ENCODE measurements around the gene VAV1. TPM values are rescaled to one million over a fixed set of nuclear protein-coding genes. Genes with fewer than 3 reads are reported as not detected.

VAV1 gene, protein sequence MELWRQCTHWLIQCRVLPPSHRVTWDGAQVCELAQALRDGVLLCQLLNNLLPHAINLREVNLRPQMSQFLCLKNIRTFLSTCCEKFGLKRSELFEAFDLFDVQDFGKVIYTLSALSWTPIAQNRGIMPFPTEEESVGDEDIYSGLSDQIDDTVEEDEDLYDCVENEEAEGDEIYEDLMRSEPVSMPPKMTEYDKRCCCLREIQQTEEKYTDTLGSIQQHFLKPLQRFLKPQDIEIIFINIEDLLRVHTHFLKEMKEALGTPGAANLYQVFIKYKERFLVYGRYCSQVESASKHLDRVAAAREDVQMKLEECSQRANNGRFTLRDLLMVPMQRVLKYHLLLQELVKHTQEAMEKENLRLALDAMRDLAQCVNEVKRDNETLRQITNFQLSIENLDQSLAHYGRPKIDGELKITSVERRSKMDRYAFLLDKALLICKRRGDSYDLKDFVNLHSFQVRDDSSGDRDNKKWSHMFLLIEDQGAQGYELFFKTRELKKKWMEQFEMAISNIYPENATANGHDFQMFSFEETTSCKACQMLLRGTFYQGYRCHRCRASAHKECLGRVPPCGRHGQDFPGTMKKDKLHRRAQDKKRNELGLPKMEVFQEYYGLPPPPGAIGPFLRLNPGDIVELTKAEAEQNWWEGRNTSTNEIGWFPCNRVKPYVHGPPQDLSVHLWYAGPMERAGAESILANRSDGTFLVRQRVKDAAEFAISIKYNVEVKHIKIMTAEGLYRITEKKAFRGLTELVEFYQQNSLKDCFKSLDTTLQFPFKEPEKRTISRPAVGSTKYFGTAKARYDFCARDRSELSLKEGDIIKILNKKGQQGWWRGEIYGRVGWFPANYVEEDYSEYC
- total RNA-seq: not detected in 2 replicates
- long read RNA-seq: 0 reads

DNA sequence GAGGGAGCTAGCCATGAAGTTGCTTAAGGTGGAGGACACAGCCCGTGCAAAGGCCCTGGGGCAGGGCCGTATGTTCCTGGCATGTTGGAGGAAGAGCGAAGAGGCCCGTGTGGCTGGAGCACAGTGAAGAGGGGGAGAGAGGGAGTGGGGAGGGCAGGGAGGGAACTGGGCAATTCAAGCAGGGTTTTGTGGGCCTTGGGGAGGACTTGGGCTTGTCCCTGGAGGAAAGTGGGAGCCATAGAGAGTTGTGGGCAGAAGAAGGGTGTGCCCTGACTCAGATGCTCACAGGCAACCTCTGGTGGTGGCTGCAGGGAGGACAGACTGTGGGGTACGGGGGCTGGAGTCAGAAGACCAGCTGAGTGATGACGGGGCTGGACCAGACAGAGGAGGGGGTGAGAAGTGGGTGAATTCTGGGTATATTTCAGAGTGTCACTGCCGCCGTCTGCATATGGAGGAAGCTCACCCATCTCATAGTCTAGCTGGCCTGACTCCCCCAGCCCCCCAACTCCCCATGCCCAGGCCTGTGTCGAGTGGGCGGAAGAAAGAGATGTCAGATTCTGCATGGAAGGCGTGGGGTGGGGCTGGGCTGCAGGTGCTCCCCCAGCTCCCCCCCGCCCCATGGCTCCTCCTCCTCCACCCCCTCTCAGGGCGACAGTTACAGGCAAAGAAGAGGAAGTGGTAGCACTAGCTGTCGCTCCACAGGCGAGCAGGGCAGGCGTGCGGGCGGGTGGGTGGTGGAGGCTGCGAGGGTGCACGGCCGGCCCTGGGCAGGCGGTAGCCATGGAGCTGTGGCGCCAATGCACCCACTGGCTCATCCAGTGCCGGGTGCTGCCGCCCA lies at the start of gene VAV1:
TSS of gene VAV1 (plus strand) at position 681 of the 838 bp plus-strand sequence. CDS start at position 781, 100 bp downstream.
- no peak for TF ChIP-seq CTCF (conservative IDR thresholded peaks at IDR 0.05)
- Mint-ChIP-seq H3K4me1 (peaks cover 4% of the 10 kb centered on the region), H3K27ac (ENCODE audit: unreplicated experiment) (peak within 1 kb of the TSS; percentile 62), H3K4me3 (no peak within 1 kb of the TSS), H3K27me3 (ENCODE audit: low read depth) (peaks cover 34% of the 10 kb centered on the region), H3K9me3 (peaks cover 2% of the 10 kb centered on the region), H3K36me3 (ENCODE audit: low read depth) (no peaks in the 10 kb centered on the region)
- DNase-seq (ENCODE audit: low read depth, low spot score): no peak

DNA sequence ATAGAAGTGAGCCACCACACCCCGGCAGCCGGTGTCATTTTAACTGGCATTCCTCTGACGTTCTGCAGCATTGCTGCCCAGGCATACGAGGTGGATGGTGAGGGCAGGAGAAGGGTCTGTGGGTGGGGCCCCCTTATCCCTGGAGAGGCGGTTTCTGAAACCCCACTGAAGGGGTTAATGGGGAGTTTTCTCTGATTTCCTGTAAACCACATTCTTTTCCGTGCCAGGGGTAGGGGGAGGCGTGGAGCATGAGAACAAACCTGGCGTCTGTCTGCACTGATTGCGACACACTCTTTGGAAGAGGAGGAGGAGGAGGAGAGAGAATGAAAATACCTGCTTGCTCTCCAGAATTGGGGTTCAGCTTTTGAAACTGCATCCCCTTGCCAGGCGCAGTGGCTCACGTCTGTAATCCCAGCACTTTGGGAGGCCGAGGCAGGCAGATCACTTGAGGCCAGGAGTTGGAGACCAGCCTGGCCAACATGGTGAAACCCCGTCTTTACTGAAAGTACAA lies 49.3 kb upstream of the VAV1 start:
- H3K27me3 Mint-ChIP-seq (ENCODE audit: low read depth): peaks cover 13% of the 10 kb centered on the region
- H3K4me1 Mint-ChIP-seq: peaks cover 8% of the 10 kb centered on the region
- no peak for DNase-seq (ENCODE audit: low read depth, low spot score)
- H3K4me3 Mint-ChIP-seq: no peak overlapping the region
- no peak for TF ChIP-seq CTCF (conservative IDR thresholded peaks at IDR 0.05)
- no peaks in the 10 kb centered on the region for H3K36me3 Mint-ChIP-seq (ENCODE audit: low read depth)
- no peak overlapping the region for H3K27ac Mint-ChIP-seq (ENCODE audit: unreplicated experiment)
- H3K9me3 Mint-ChIP-seq: no peaks in the 10 kb centered on the region

DNA sequence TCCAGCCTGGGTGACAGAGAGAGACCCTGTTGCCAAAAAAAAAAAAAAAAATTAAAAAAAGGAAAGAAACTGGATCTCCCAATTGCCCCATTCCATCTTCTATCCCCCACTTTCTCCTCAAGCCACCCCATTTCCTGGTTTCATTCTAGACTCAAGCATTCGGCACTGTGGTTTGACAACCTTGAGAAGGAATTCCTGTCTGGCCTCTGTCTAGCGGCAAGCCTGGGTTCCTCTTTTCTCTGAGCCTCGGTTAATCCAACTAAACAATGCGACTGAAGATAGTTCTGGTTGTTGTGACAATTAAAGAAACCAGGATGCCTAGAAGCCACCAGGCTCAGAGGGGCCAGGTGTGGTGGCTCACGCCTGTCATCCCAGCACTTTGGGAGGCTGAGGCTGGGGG lies 48.8 kb upstream of the VAV1 start:
- H3K9me3 Mint-ChIP-seq: no peaks in the 10 kb centered on the region
- DNase-seq (ENCODE audit: low read depth, low spot score): no peak
- no peak overlapping the region for H3K4me3 Mint-ChIP-seq
- peaks cover 13% of the 10 kb centered on the region for H3K27me3 Mint-ChIP-seq (ENCODE audit: low read depth)
- H3K4me1 Mint-ChIP-seq: peaks cover 13% of the 10 kb centered on the region
- H3K36me3 Mint-ChIP-seq (ENCODE audit: low read depth): no peaks in the 10 kb centered on the region
- no peak for TF ChIP-seq CTCF (conservative IDR thresholded peaks at IDR 0.05)
- H3K27ac Mint-ChIP-seq (ENCODE audit: unreplicated experiment): no peak overlapping the region

DNA sequence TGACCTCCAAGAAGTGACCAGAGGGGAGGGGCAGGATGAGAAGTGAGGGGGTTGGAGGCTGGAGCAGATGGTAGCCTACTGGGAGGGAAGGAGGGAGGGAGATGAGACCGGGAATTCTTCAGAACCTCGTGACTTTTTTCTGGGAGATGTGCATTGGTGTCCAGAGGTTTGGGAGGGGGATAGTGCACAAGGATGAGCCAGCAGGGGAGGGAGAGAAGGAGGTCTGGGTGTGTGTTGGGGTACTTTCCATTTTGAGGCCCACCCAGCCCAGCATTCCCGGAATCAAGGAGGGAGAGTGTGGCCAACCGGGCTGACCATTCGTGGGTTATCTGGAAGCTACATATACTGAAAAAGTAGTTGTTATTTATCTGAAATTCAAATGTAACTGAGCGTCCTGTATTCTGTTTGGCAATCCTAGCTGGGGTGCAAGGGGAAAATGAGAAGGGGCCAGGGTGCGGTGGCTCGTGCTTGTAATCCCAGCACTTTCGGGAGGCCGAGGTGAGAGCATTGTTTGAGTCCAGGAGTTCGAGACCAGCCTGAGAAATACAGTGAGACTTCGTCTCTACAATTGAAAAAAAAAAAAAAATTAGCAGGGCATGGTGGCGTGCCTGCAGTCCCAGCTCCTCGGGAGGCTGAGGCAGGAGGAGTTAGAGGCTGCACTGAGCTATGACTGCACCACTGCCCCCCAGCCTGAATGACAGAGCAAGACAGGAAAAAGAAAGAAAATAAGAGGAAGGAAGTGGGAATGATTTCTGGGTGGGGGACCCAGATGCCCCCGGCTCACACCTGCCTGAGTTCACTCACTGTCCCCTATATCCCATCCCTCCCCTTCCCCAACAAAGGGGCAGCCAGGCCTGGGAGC lies 47.6 kb upstream of the VAV1 start:
- H3K27ac Mint-ChIP-seq (ENCODE audit: unreplicated experiment): peak overlapping the region; percentile 43
- TF ChIP-seq CTCF (conservative IDR thresholded peaks at IDR 0.05): no peak
- peaks cover 9% of the 10 kb centered on the region for H3K27me3 Mint-ChIP-seq (ENCODE audit: low read depth)
- DNase-seq (ENCODE audit: low read depth, low spot score): no peak
- H3K4me1 Mint-ChIP-seq: peaks cover 13% of the 10 kb centered on the region
- H3K36me3 Mint-ChIP-seq (ENCODE audit: low read depth): no peaks in the 10 kb centered on the region
- H3K9me3 Mint-ChIP-seq: no peaks in the 10 kb centered on the region
- H3K4me3 Mint-ChIP-seq: no peak overlapping the region
